Activated CD4-positive, alpha-beta memory T cell treated with anti-CD3 and anti-CD28 coated beads, Interleukin-2, amount 10 ng/mL, durations not matched to agents 7 days and 5 days (primary cell): ENCODE results near the gene SLC6A8. TPM values are rescaled to one million over a fixed set of nuclear protein-coding genes. Genes with fewer than 3 reads are reported as not detected.

Experiments used
- CTCF ChIA-PET: fragments of 350-600 bp; sonication (Branson Sonifier 250); formaldehyde crosslinking; loops from one replicate; lab custom pipeline; 2021; ENCODE audit warnings: antibody characterized with exemption, inconsistent platforms; lab: Charles Lee
- POLR2A ChIA-PET: fragments of 350-600 bp; sonication (Branson Sonifier 250); formaldehyde crosslinking; loops from one replicate; lab custom pipeline; 2021; ENCODE audit warnings: antibody characterized with exemption; lab: Charles Lee
- DNase-seq: peaks from one replicate; pipeline ENCODE4 v3.0.0-alpha.2; 2020
- H3K27ac Mint-ChIP-seq: one replicate; pipeline ENCODE4 v1.8.0; 2021; ENCODE audit warnings: mild to moderate bottlenecking, mixed read lengths
- H3K27me3 Mint-ChIP-seq: one replicate; pipeline ENCODE4 v1.8.0; 2021; ENCODE audit warnings: mixed read lengths
- H3K36me3 Mint-ChIP-seq: one replicate; pipeline ENCODE4 v1.8.0; 2021; ENCODE audit warnings: low read depth, mixed read lengths
- H3K4me1 Mint-ChIP-seq: one replicate; pipeline ENCODE4 v1.8.0; 2021; ENCODE audit warnings: mixed read lengths
- H3K4me3 Mint-ChIP-seq: one replicate; pipeline ENCODE4 v1.8.0; 2021; ENCODE audit warnings: mild to moderate bottlenecking, mixed read lengths
- H3K9me3 Mint-ChIP-seq: one replicate; pipeline ENCODE4 v1.8.0; 2021; ENCODE audit warnings: mixed read lengths
- total RNA-seq, 2 experiments: library from RNA; stranded (reverse); gene quantifications; one replicate each; pipeline ENCODE4 v1.2.3, GENCODE V29; 2021

The SLC6A8 gene
- total RNA-seq, 2 experiments from 2014 or later: 2.9 to 3.0 TPM

GRCh38 chrX:153644356-153645125 lies 43.2 kb upstream of the SLC6A8 start:
- peaks cover 9% of the 10 kb centered on the region for H3K4me1 Mint-ChIP-seq
- POLR2A ChIA-PET: no interaction called here

GRCh38 chrX:153645151-153645550 lies 42.6 kb upstream of the SLC6A8 start:
- ChIA-PET POLR2A (interaction anchor here (1.4 kb wide), 1 partner anchor 45 kb away, joined by 3 read pairs; no protein-coding TSS in a partner anchor), CTCF (interaction anchor here (0.9 to 1.5 kb wide), 6 partner anchors 9 to 612 kb away, joined by 3 to 8 read pairs (median 4); no protein-coding TSS in a partner anchor)
- no peak for DNase-seq
- H3K4me3 Mint-ChIP-seq: no peak overlapping the region
- H3K36me3 Mint-ChIP-seq: no peaks in the 10 kb centered on the region
- peaks cover 45% of the 10 kb centered on the region for H3K27me3 Mint-ChIP-seq
- H3K4me1 Mint-ChIP-seq: peaks cover 9% of the 10 kb centered on the region
- no peak overlapping the region for H3K27ac Mint-ChIP-seq
- H3K9me3 Mint-ChIP-seq: no peaks in the 10 kb centered on the region

More at GRCh38 chrX:153644356-153645125, 43.2 kb upstream of the SLC6A8 start:
- DNase-seq: no peak
- Mint-ChIP-seq H3K9me3 (no peaks in the 10 kb centered on the region), H3K27me3 (peaks cover 46% of the 10 kb centered on the region), H3K36me3 (no peaks in the 10 kb centered on the region), H3K27ac (no peak overlapping the region), H3K4me3 (no peak overlapping the region)
- CTCF ChIA-PET: interaction anchor here (0.9 to 1.3 kb wide), 5 partner anchors 9 to 612 kb away, joined by 3 to 6 read pairs (median 3); no protein-coding TSS in a partner anchor

GRCh38 chrX:153645921-153646488 lies 41.7 kb upstream of the SLC6A8 start:
- no peak overlapping the region for H3K27ac Mint-ChIP-seq
- no peaks in the 10 kb centered on the region for H3K9me3 Mint-ChIP-seq
- no peak for DNase-seq
- POLR2A ChIA-PET: interaction anchor here (0.7 to 1.4 kb wide), 2 partner anchors 46 to 92 kb away, joined by 3 read pairs; no protein-coding TSS in a partner anchor
- H3K4me1 Mint-ChIP-seq: peaks cover 9% of the 10 kb centered on the region
- H3K4me3 Mint-ChIP-seq: no peak overlapping the region
- CTCF ChIA-PET: interaction anchor here (1.3 to 1.5 kb wide), 2 partner anchors 14 to 22 kb away, joined by 3 to 8 read pairs; no protein-coding TSS in a partner anchor
- H3K27me3 Mint-ChIP-seq: peaks cover 43% of the 10 kb centered on the region
- no peaks in the 10 kb centered on the region for H3K36me3 Mint-ChIP-seq

DNA sequence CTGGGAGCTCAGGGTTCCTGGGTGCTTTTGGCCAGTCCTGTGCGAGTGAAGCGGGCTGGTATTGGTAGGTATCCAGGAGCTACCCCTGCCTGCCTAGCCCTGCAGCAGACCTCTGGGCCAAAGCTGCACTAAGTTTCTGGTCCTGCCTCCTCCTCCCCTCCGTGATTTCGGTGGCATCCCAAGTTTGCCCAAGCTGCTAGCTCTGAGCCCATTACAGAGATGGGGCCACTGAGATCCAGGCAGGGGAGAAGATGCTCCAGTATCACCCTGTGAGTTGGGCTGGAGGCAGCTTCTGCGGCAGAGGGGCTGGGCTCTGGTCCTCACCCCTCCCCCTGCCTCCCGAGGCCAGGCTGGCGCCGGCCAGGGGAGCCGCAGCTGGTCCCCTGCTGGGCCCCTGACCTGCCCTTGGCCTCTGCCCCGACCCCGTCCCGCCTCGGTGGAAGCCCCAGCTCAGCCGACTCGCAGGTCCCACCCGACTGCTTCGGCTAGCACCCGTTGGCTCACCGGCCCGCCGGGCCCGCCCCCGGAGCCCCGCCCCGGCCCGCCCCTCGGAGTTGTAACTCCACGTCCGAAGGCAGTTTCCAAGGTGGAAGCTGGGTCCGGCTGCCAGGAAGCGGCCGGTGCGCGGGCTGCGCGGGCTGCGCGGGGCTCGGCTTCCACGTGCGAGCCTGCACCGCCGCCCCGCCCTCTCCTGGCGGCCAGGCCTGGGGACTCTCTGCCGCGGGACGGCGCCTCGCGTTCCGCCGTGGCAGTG lies 40.9 kb upstream of the SLC6A8 start, which contains the start of gene DUSP9:
TSS of gene DUSP9 (plus strand) at position 584 of the 754 bp plus-strand sequence. CDS start 751 bp downstream, outside the sequence.
- Mint-ChIP-seq H3K27me3 (peaks cover 39% of the 10 kb centered on the region), H3K36me3 (no peaks in the 10 kb centered on the region)
- POLR2A ChIA-PET: interaction anchor here (0.7 to 1.0 kb wide), 2 partner anchors 10 to 93 kb away, joined by 3 read pairs; no protein-coding TSS in a partner anchor

DNA sequence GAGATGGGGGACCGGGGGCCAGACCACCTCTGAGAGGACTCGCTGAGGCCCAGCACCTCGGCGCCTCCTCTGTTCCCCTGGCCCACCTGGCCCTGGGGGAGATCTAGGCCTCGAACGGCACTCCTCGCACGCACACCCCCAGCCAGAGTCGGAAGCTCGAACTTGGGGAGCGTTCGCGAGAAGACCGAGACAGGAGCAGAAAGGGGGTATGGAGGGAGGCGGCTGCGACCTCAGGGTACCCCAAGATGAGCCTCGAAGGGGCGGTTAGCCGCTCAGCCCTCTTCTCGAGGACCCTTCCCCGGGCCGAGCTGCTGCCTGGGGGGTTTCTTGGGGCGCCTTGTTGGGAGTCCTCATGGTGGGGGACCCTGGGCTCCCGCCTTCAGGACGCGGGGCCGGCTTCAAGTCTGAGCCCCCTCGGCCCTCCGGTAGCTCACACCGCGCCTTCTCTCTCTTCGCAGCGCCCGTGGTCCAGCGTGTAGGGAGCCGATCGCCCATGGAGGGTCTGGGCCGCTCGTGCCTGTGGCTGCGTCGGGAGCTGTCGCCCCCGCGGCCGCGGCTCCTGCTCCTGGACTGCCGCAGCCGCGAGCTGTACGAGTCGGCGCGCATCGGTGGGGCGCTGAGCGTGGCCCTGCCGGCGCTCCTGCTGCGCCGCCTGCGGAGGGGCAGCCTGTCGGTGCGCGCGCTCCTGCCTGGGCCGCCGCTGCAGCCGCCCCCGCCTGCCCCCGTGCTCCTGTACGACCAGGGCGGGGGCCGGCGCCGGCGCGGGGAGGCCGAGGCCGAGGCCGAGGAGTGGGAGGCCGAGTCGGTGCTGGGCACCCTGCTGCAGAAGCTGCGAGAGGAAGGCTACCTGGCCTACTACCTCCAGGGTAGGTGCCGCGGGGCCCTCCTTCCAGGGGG lies 40.0 kb upstream of the SLC6A8 start:
- POLR2A ChIA-PET: interaction anchor here (1.0 kb wide), 1 partner anchor 10 kb away, joined by 3 read pairs; no protein-coding TSS in a partner anchor
- Mint-ChIP-seq H3K27me3 (peaks cover 40% of the 10 kb centered on the region), H3K4me1 (peaks cover 5% of the 10 kb centered on the region)

More for the DNA sequence above, 40.9 kb upstream of the SLC6A8 start, which contains the start of gene DUSP9:
- Mint-ChIP-seq H3K27ac (no peak within 1 kb of the TSS), H3K4me1 (peaks cover 7% of the 10 kb centered on the region), H3K9me3 (no peaks in the 10 kb centered on the region), H3K4me3 (no peak within 1 kb of the TSS)
- CTCF ChIA-PET: interaction anchor here (1.2 to 1.5 kb wide), 3 partner anchors 15 to 37 kb away, joined by 3 to 8 read pairs (median 3); no protein-coding TSS in a partner anchor
- DNase-seq: no peak

GRCh38 chrX:153648358-153649177 lies 39.2 kb upstream of the SLC6A8 start:
- ChIA-PET CTCF (interaction anchor here (1.1 to 2.0 kb wide), 6 partner anchors 9 to 94 kb away, joined by 3 to 7 read pairs (median 3); no protein-coding TSS in a partner anchor), POLR2A (no interaction called here)
- H3K9me3 Mint-ChIP-seq: no peaks in the 10 kb centered on the region
- no peak overlapping the region for H3K4me3 Mint-ChIP-seq
- no peak for DNase-seq
- peaks cover under 1% of the 10 kb centered on the region for H3K4me1 Mint-ChIP-seq
- no peaks in the 10 kb centered on the region for H3K36me3 Mint-ChIP-seq
- H3K27ac Mint-ChIP-seq: no peak overlapping the region
- peaks cover 32% of the 10 kb centered on the region for H3K27me3 Mint-ChIP-seq

More for the DNA sequence above, 40.0 kb upstream of the SLC6A8 start:
- no peaks in the 10 kb centered on the region for H3K9me3 Mint-ChIP-seq
- DNase-seq: no peak
- H3K27ac Mint-ChIP-seq: no peak overlapping the region
- no peaks in the 10 kb centered on the region for H3K36me3 Mint-ChIP-seq
- no peak overlapping the region for H3K4me3 Mint-ChIP-seq
- CTCF ChIA-PET: interaction anchor here (1.1 to 1.4 kb wide), 5 partner anchors 10 to 93 kb away, joined by 3 to 4 read pairs (median 3); no protein-coding TSS in a partner anchor

DNA sequence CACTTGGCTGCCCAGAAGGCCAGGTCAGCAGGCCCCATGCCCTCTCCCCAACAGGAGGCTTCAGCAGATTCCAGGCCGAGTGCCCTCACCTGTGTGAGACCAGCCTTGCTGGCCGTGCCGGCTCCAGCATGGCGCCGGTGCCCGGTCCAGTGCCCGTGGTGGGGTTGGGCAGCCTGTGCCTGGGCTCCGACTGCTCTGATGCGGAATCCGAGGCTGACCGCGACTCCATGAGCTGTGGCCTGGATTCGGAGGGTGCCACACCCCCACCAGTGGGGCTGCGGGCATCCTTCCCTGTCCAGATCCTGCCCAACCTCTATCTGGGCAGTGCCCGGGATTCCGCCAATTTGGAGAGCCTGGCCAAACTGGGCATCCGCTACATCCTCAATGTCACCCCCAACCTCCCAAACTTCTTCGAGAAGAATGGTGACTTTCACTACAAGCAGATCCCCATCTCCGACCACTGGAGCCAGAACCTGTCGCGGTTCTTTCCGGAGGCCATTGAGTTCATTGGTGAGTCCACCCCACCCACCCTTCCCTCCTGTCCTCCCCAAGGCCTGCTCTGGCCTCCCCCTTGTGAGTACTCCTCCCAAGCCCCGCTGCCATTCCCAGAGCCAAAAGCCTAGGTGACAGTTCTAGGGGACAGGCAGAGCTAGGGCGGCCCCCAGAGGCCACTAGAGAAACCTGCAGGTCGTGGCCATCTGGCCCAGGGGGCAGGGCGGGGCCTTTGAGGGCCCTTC lies 38.4 kb upstream of the SLC6A8 start:
- ChIA-PET CTCF (interaction anchor here (1.1 to 2.1 kb wide), 7 partner anchors 12 to 110 kb away, joined by 3 to 7 read pairs (median 4); no protein-coding TSS in a partner anchor), POLR2A (no interaction called here)
- DNase-seq: peak; percentile 33
- H3K9me3 Mint-ChIP-seq: no peaks in the 10 kb centered on the region
- H3K36me3 Mint-ChIP-seq: no peaks in the 10 kb centered on the region
- H3K4me3 Mint-ChIP-seq: no peak overlapping the region
- H3K27me3 Mint-ChIP-seq: peaks cover 30% of the 10 kb centered on the region
- no peaks in the 10 kb centered on the region for H3K4me1 Mint-ChIP-seq
- no peak overlapping the region for H3K27ac Mint-ChIP-seq

DNA sequence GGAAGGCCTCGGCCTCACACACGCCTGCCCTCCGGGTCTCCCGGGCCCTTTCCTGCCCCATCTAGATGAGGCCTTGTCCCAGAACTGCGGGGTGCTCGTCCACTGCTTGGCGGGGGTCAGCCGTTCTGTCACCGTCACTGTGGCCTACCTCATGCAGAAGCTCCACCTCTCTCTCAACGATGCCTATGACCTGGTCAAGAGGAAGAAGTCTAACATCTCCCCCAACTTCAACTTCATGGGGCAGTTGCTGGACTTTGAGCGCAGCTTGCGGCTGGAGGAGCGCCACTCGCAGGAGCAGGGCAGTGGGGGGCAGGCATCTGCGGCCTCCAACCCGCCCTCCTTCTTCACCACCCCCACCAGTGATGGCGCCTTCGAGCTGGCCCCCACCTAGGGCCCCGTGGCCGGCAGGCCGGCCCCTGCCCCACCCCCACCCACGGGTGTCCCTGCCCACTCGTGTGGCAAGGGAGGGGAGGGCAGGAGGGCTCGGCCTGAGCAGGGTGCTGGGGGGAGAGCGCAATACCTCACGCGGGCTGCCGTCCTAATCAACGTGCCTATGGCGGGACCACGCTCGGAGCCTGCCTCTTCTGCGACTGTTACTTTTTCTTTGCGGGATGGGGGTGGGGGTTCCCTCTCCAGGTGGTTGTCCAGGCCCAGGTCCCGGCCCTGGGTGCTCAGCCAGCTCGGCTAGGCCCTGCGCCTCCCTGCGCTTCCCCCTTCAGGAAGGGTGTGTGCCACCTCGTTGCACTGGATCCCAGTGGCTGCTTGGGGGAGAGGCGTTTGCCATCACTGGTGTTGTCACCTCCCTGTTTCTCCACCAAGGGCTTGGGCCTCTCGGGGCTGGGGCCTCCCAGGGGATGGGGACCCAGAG lies 37.6 kb upstream of the SLC6A8 start:
- H3K27ac Mint-ChIP-seq: no peak overlapping the region
- H3K4me1 Mint-ChIP-seq: no peaks in the 10 kb centered on the region
- no peaks in the 10 kb centered on the region for H3K36me3 Mint-ChIP-seq
- POLR2A ChIA-PET: no interaction called here
- CTCF ChIA-PET: interaction anchor here (1.2 to 2.1 kb wide), 4 partner anchors 11 to 110 kb away, joined by 4 to 7 read pairs (median 6); no protein-coding TSS in a partner anchor
- no peak overlapping the region for H3K4me3 Mint-ChIP-seq
- no peak for DNase-seq
- peaks cover 24% of the 10 kb centered on the region for H3K27me3 Mint-ChIP-seq
- H3K9me3 Mint-ChIP-seq: no peaks in the 10 kb centered on the region

DNA sequence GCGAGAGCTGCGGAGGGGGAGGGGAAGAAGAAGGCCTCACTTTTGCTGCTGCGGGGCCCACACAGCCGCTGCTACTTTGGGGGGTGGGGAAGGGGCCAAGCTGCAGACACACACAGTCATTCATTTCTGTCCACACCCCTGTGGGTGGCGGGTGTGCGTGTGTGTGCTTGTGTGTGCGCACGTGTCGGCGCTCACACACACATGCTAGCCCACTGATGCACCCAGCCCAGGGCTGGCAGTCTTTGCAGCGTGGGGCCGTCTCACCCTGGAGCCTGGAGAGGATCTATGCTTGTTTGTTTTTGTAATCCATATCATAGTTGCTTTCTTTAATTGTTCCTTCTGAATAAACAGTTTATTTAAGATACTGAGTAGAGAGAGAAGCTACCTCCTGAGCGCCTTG lies 36.8 kb upstream of the SLC6A8 start:
- H3K36me3 Mint-ChIP-seq: no peaks in the 10 kb centered on the region
- peaks cover 17% of the 10 kb centered on the region for H3K27me3 Mint-ChIP-seq

More for the DNA sequence above, 36.8 kb upstream of the SLC6A8 start:
- no peak overlapping the region for H3K4me3 Mint-ChIP-seq
- no peaks in the 10 kb centered on the region for H3K4me1 Mint-ChIP-seq
- ChIA-PET POLR2A (no interaction called here), CTCF (interaction anchor here (2.1 kb wide), 1 partner anchor 41 kb away, joined by 5 read pairs; no protein-coding TSS in a partner anchor)
- DNase-seq: no peak
- no peak overlapping the region for H3K27ac Mint-ChIP-seq
- H3K9me3 Mint-ChIP-seq: no peaks in the 10 kb centered on the region
